ENCODE results near the gene THOP1. TPM values are rescaled to one million over a fixed set of nuclear protein-coding genes. Genes with fewer than 3 reads are reported as not detected.

THOP1 gene
- total RNA-seq, result 53.1 and 53.8 TPM in 2 replicates

GRCh38 chr19:2785244-2785997, at the start of gene THOP1:
Gene THOP1 (plus strand): TSS chr19:2785503. CDS start chr19:2785663, 160 bp downstream.

GRCh38 chr19:2739602-2740313, 45.5 kb upstream of the THOP1 start, which contains the start of gene SLC39A3:
Gene SLC39A3 (minus strand): TSS chr19:2740017. CDS start chr19:2737257, 2,760 bp downstream.

GRCh38 chr19:2782936-2783780, 2.1 kb upstream of the THOP1 start, which contains the start of gene SGTA:
Gene SGTA (minus strand): TSS chr19:2783273. CDS start chr19:2769068, 14,205 bp downstream.

DNA sequence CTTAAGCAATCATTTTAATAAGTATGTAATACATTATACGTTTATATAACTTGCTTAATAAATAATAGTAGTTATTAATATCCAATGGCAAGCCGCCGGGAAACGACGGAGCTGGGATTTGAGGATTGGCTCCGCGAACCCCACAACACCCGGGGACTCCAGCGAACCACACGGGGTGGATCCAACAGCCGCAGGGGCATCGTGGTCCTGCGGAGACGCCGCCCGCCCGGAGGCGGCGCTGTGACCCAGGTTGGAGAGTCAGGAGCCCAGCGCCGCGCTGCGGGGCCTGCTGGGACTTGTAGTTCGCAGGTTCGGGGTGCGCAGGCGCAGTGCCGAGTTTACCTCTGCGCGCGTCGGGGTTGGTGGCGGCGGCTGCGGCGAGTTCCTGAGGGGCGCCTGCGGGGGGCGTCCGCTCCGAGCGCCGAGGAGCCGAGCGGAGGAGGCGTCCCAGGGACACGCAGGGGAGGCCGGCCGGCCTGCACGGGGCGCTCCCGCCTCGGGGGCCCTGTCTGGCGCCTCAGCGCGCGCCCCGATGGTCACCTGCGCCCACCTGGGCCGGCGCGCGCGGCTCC, 34.3 kb downstream of the THOP1 start, which contains the start of gene ZNF554:
Gene ZNF554, plus strand, starts transcription at position 329 of the 572 bp plus-strand sequence. Its CDS starts 204 bp downstream, at position 533.

DNA sequence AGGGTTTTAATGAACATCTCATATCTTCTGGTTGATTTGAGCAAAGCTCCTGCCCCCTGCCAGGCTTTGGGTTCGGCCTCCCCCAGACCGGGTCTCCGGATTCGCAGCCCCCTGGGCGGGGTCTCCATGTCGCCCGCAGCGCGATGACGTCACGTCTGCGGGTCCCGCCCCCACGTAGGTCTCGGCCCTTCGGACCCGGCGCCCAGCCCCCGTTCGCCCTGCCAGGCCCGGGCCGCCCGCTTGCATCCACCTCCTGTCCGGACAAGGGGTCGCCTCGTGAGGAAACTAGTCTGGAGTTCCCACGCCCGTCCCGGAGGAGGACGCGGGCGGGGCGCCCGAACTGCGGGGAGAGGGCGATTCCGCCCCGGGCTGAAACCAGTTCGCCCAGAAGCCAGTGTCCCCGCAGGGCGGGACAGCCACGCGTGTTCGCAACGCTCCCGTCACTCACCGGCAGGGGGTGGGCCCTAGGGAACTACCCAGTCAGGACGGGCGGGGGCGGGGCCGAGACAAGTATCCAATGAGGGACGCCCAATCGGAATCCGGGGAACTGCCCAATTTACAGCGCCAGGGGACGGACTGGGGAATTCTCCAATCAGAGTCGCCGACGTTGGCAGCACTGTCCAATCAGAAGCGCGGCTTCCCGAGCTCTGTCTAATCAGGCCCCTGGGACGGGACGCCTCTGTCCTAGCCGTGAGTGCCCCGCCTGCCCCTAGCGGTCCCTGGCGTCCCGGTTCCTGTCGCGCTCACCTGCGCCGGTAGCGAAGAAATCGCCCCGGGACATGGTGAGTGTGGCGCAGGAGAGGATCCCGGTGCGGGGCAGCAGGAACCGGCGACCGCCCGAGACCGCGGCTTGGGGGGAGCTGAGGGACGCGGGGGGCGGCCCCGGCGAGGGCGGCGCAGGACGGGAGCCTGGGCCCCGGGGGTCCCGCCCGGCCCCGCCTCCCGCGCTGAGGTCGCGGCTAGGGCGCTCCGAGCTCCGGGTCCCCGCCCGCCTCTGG, 55.8 kb downstream of the THOP1 start, which contains the start of gene ZNF555:
Gene ZNF555, plus strand, starts transcription at position 682 of the 998 bp plus-strand sequence. Its CDS starts 98 bp downstream, at position 780.

Other genes starting within 250 kb of the THOP1 start
- 0.76 and 0.78 TPM in 2 replicates for gene GNG7, start 82.8 kb upstream of the THOP1 start, total RNA-seq
- 12.4 and 13.6 TPM in 2 replicates for gene DIRAS1, start 64.1 kb upstream of the THOP1 start, total RNA-seq
- 23.7 and 24.7 TPM in 2 replicates for gene SLC39A3, start 45.5 kb upstream of the THOP1 start, total RNA-seq
- gene SGTA, start 2.2 kb upstream of the THOP1 start, total RNA-seq, result 33.5 and 34.1 TPM in 2 replicates
- 5.4 and 6.1 TPM in 2 replicates for gene ZNF554, start 34.4 kb downstream of the THOP1 start, total RNA-seq
- 7.8 and 9.2 TPM in 2 replicates for gene ZNF555, start 56.0 kb downstream of the THOP1 start, total RNA-seq
- gene ZNF556, start 81.8 kb downstream of the THOP1 start, total RNA-seq, result not detected in 2 replicates
- gene ZNF57, start 115.4 kb downstream of the THOP1 start, total RNA-seq, result 4.2 and 4.9 TPM in 2 replicates
- gene ZNF77, start 159.5 kb downstream of the THOP1 start, total RNA-seq, result 3.8 and 4.6 TPM in 2 replicates
- gene TLE6, start 192.1 kb downstream of the THOP1 start, total RNA-seq, result 2.7 and 2.8 TPM in 2 replicates
- 4.5 and 8.1 TPM in 2 replicates for gene TLE2, start 243.8 kb downstream of the THOP1 start, total RNA-seq

Measured in articular chondrocyte of knee joint (primary cell).